Thyroid gland (tissue), 4 donors: ENCODE data around the gene SF3B2.
A peak's percentile ranks its signal among the peaks of the same experiment; 100 is the strongest.

Source experiments
- POLR2A ChIP-seq, 2 donors: fragments of 450-650 bp; IDR thresholded peaks; one replicate each; pipeline ENCODE4 v1.6.1; 2017; ENCODE audit warnings: antibody characterized with exemption in 2 of 2, mild to moderate bottlenecking in 2 of 2, moderate library complexity in 1 of 2
- TF ChIP-seq, protein P1 (sequence below), 6 experiments: fragments of 200-600 bp in 3 of 6; fragments of 450-650 bp in 3 of 6; sonication (generic) in 3 of 6; IDR thresholded peaks; one replicate each; pipeline ENCODE4 v1.5.1; 2016 to 2019; ENCODE audit warnings: antibody characterized with exemption in 6 of 6, mild to moderate bottlenecking in 2 of 6, inconsistent platforms in 1 of 6, moderate library complexity in 1 of 6

DNA sequence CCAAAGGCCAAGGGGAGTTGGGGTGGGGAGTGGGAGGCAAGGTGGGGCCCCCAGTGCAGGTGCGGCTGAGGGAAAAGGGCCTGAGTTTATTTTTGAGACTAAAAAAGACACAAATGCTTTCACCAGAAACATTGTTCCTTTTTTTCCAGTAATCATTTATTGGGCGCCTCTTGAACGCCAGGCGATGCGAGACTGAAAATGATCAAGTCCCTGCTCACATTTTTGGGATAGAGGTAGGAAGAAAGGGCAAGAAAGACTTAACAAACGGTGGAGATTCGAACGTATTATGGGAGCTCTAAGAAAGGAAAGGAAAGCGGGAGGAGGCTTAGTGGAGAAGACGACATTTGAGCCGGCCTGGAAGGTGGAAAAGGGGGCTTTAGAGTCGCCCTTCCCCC lies 796 bp upstream of the SF3B2 start:
- TF ChIP-seq, protein P1, sequence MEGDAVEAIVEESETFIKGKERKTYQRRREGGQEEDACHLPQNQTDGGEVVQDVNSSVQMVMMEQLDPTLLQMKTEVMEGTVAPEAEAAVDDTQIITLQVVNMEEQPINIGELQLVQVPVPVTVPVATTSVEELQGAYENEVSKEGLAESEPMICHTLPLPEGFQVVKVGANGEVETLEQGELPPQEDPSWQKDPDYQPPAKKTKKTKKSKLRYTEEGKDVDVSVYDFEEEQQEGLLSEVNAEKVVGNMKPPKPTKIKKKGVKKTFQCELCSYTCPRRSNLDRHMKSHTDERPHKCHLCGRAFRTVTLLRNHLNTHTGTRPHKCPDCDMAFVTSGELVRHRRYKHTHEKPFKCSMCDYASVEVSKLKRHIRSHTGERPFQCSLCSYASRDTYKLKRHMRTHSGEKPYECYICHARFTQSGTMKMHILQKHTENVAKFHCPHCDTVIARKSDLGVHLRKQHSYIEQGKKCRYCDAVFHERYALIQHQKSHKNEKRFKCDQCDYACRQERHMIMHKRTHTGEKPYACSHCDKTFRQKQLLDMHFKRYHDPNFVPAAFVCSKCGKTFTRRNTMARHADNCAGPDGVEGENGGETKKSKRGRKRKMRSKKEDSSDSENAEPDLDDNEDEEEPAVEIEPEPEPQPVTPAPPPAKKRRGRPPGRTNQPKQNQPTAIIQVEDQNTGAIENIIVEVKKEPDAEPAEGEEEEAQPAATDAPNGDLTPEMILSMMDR (IDR thresholded peaks at IDR 0.05): peak in 1 of 6 experiments; percentile 2
- no peak for TF ChIP-seq POLR2A (IDR thresholded peaks at IDR 0.05)
